Erythroblast (primary cell): ENCODE results near the gene NTSR1.

Experiments used
- GATA1 ChIP-seq: IDR thresholded peaks from 2 replicates; pipeline ENCODE4 v1.6.1; 2011; ENCODE audit warnings: low read depth, mild to moderate bottlenecking, control low read depth, low read length, moderate library complexity
- POLR2A ChIP-seq: IDR thresholded peaks from 2 replicates; pipeline ENCODE4 v1.6.1; 2011; ENCODE audit warnings: mild to moderate bottlenecking, low read length

DNA sequence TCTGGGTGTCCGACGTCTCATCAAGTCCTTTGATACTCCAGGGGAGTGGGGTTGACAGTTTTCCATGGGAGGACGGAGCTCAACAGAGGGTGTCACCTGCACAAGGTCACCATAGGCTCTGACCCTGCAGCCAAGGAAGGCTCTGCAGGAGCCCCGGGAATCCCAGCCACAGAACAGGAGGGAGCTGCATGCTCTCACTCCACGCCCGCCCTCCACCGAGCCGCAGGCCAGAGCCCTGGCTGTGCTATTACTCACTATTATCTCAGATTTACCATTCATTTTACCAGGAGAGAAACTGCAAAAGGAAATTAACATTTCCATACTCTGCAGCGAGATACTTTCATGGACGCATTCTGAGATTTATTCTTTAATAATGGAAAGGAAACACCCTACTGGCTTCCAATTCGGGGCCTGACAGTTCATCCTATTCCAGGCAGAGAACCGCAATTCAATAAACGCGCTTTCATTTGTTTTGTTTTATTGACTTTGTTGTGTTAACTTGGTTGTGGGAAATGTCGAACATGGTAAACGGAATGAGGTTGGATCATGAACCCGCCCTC is 18.3 kb upstream of the NTSR1 start:
- TF ChIP-seq POLR2A (no peak), GATA1 (no peak)
